OCI-M1 (cell line): ENCODE results near the gene ADCY4.
"Not testable (repeated sequence)": the region's sequence is repeated elsewhere in the genome, so short reads cannot be mapped to it uniquely, and the experiment has no call there.

Source experiments
- DNase-seq: peaks from one replicate; lab custom pipeline; 2025; lab: John Stamatoyannopoulos, UW

Gene ADCY4

GRCh38 chr14:24366721-24367513, 32.0 kb upstream of the ADCY4 start:
- peak; percentile 93 for DNase-seq

- DNase-seq, result no peak
Measured at GRCh38 chr14:24366413-24366720, 31.5 kb upstream of the ADCY4 start.

GRCh38 chr14:24365600-24366412, 30.9 kb upstream of the ADCY4 start:
- DNase-seq, result peak; percentile 94

- DNase-seq, result no peak
Measured at GRCh38 chr14:24364841-24365240, 30.0 kb upstream of the ADCY4 start.

- DNase-seq, result no peak
Measured at GRCh38 chr14:24363401-24363800, 28.5 kb upstream of the ADCY4 start.

GRCh38 chr14:24362241-24362960, 27.5 kb upstream of the ADCY4 start:
- DNase-seq, result no peak

- DNase-seq, result no peak
Measured at GRCh38 chr14:24361326-24361725, 26.5 kb upstream of the ADCY4 start.

GRCh38 chr14:24360281-24360680, 25.4 kb upstream of the ADCY4 start:
- no peak for DNase-seq

GRCh38 chr14:24356208-24356607, 21.3 kb upstream of the ADCY4 start:
- no peak for DNase-seq

GRCh38 chr14:24355009-24355408, 20.1 kb upstream of the ADCY4 start:
- DNase-seq, result no peak

GRCh38 chr14:24354482-24354825, 19.6 kb upstream of the ADCY4 start:
- DNase-seq, result not testable (repeated sequence)

GRCh38 chr14:24353559-24354481, 18.9 kb upstream of the ADCY4 start:
- DNase-seq, result no peak

- peak; percentile 33 for DNase-seq
Measured at GRCh38 chr14:24351517-24351916, 16.6 kb upstream of the ADCY4 start.

GRCh38 chr14:24349742-24350141, 14.9 kb upstream of the ADCY4 start:
- no peak for DNase-seq

- no peak for DNase-seq
Measured at GRCh38 chr14:24348186-24348585, 13.3 kb upstream of the ADCY4 start.

GRCh38 chr14:24347134-24347533, 12.3 kb upstream of the ADCY4 start:
- no peak for DNase-seq

- DNase-seq, result peak; percentile 32
Measured at GRCh38 chr14:24343795-24344660, 9.2 kb upstream of the ADCY4 start.

GRCh38 chr14:24342889-24343288, 8.0 kb upstream of the ADCY4 start:
- DNase-seq, result no peak

GRCh38 chr14:24340606-24341005, 5.7 kb upstream of the ADCY4 start:
- no peak for DNase-seq

- DNase-seq, result no peak
Measured at GRCh38 chr14:24339284-24340151, 4.6 kb upstream of the ADCY4 start, which contains the start of gene RIPK3. Gene RIPK3 (minus strand): TSS chr14:24339991. CDS start chr14:24339826, 165 bp downstream.
